GM12872 (cell line): ENCODE data around the gene SLC39A5.

Experiments
- TF ChIP-seq, protein P1 (sequence below): IDR thresholded peaks from 3 replicates; pipeline ENCODE4 v1.5.1; 2011; ENCODE audit warnings: low read depth, mild to moderate bottlenecking, low read length, moderate library complexity; ENCODE audit not compliant: insufficient read depth

SLC39A5 gene

DNA sequence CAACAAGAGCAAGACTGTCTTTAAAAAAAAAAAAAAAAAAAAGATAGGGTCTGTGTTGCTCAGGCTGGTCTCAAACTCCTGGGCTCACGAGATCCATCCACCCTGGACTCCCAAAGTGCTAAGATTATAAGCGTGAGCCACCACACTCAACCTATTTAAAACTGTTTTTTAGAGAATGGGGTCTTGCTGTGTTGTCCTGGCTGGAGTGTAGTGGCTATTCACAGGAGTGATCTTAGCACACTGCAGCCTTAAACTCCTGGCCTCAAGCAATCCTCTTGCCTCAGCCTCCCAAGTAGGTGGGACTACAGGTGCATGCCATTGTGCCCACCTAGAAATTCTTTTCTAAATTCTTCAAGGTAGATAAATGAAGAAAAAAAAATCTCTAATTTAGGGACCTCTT is 44.4 kb downstream of the SLC39A5 start:
- TF ChIP-seq, protein P1, sequence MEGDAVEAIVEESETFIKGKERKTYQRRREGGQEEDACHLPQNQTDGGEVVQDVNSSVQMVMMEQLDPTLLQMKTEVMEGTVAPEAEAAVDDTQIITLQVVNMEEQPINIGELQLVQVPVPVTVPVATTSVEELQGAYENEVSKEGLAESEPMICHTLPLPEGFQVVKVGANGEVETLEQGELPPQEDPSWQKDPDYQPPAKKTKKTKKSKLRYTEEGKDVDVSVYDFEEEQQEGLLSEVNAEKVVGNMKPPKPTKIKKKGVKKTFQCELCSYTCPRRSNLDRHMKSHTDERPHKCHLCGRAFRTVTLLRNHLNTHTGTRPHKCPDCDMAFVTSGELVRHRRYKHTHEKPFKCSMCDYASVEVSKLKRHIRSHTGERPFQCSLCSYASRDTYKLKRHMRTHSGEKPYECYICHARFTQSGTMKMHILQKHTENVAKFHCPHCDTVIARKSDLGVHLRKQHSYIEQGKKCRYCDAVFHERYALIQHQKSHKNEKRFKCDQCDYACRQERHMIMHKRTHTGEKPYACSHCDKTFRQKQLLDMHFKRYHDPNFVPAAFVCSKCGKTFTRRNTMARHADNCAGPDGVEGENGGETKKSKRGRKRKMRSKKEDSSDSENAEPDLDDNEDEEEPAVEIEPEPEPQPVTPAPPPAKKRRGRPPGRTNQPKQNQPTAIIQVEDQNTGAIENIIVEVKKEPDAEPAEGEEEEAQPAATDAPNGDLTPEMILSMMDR, result no peak

DNA sequence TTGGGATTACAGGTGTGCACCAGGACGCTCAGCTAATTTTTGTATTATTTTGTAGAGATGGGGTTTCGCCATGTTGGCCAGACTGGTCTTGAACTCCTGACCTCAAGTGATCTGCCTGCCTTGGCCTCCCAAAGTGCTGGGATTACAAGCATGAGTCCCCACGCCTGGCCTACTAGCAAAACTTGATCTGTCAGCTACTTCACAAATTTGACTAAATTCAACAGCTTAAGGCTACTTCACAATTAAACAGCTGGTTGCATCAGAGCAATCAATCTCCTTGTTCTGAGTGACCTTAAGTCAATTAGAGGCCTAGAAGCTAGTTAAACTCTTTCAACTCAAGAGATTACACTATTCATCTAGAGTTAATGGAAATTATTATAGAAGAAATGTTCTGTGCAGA is 49.1 kb downstream of the SLC39A5 start:
- TF ChIP-seq, protein P1, result no peak

DNA sequence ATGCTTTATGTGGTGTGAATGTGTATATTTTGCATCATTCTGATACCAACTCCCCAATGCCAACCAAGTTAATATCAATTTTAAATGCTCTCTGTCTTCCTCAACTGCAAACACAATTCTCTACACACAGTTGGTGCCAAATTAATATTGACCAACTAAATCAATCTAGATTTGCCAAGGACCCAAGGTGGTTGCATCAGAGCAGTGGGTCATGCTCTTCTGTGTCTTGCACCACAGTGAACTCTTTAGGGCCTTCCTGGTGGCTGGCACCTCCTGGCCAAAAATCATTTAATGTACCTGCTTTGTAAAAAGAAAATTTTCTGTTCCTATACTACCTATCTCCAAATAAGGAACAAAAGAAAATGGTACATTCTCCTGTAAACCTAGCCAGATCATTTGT is 51.0 kb downstream of the SLC39A5 start:
- TF ChIP-seq, protein P1, result no peak

DNA sequence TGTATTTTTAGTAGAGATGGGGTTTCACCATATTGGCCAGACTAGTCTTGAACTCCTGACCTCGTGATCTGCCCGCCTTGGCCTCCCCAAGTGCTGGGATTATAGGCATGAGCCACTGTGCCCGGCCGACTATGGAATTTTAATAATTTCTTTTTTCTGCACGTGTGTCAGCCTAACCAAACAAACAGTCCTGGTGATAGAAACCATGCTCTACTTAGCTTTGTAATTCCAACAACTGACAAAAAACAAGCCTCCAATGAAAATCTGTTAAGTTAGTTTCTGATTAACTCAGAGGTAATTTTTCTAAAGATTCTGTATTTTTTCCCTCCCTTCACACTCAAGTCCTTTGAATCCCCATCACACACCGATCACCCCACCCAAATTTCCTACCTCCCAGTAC is 52.2 kb downstream of the SLC39A5 start:
- TF ChIP-seq, protein P1, result no peak

DNA sequence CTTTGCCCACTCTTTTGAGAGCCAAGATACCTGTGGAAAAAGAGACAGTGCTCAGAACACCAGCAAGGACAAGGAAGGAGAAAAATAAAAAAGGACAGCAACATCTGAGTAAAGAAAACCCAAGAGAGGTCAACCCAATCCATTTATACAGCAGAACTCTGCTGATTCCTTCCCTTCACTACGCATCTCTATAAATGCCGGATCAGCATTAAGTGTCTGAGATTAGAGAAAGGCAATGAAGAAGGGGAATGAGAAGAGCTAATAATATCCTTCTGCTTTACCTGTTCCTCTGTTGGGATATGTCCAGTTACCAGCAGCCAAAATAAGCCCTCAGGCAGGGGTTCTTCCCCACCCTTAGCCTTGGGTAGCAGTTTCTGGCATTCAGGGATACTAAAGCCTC is 52.7 kb downstream of the SLC39A5 start:
- TF ChIP-seq, protein P1, result no peak

DNA sequence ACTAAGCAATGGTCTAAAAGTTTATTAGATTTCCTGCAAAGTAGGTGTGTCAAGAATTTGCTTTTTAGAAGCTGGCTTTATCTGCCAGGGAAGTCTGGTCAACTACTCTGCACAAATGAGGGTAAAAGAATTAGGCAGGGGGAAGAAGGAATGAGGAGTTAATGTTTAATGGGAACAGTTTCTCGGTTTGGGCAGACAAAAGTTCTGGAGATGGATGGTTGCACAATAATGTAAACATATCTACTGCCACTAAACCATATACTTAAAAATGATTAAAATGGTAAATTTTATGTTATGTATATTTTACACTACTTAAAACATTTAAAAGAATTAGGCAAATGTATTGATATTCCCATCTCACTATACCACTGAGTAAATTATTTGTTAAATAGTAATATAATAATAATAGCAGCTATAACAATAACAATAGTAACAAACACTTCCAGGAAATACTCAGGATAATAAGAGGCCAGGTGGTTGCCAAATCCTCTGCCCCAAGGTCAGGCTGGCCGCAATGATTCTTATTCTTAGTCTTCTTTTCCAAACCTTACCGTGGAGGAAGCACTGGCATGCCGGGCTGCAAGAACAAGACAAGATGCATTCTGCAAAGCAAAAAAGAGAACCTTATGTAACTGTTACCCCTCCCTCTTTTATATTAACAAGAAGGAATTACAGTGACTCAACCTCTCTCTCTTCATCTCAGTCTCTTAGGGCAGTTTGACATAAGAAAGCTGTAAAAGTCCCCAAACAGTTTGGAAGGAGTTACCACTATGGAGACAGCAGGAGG is 56.4 kb downstream of the SLC39A5 start:
- TF ChIP-seq, protein P1, result no peak
